Cardiac fibroblast (primary cell): ENCODE results near the gene ADARB2.

Source experiments
- DNase-seq, 2 donors: peaks; one replicate each; pipeline versions ENCODE4 v3.0.0 to v3.0.0-alpha.2; 2010; ENCODE audit warnings: low read depth in 2 of 2
- H3K4me3 ChIP-seq, 2 donors: replicated peaks in 1 of 2; 1 replicate in 1 of 2; 2 replicates in 1 of 2; pipeline ENCODE4 v1.5.1; 2011; ENCODE audit warnings: low read depth in 2 of 2, low read length in 2 of 2, mild to moderate bottlenecking in 2 of 2, moderate library complexity in 1 of 2
- CTCF ChIP-seq: IDR thresholded peaks from one replicate; pipeline ENCODE4 v1.5.1; 2011; ENCODE audit warnings: low read depth, mild to moderate bottlenecking, low read length, inconsistent platforms

Gene ADARB2

DNA sequence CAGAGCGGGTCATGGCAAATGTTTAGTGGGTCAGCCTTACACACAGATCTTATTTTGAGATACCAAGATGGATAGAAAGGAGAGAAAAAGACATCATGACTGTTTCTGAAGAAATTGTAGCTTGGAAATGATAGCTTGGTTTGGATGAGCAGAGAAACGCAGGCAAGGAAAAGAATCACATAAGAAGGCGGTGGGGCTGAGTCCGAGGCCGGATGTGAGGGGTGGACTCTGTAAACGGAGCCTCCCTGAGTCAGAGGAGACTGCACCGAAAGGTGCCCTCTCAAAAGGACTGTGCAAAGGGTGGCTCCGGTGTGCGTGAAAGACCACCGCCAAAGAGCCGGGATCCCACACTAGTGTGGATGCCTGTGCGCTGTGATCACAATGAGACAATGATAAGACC, 53.7 kb downstream of the ADARB2 start:
- H3K4me3 ChIP-seq, result no peak overlapping the region
- TF ChIP-seq CTCF, result no peak
- DNase-seq, result no peak

DNA sequence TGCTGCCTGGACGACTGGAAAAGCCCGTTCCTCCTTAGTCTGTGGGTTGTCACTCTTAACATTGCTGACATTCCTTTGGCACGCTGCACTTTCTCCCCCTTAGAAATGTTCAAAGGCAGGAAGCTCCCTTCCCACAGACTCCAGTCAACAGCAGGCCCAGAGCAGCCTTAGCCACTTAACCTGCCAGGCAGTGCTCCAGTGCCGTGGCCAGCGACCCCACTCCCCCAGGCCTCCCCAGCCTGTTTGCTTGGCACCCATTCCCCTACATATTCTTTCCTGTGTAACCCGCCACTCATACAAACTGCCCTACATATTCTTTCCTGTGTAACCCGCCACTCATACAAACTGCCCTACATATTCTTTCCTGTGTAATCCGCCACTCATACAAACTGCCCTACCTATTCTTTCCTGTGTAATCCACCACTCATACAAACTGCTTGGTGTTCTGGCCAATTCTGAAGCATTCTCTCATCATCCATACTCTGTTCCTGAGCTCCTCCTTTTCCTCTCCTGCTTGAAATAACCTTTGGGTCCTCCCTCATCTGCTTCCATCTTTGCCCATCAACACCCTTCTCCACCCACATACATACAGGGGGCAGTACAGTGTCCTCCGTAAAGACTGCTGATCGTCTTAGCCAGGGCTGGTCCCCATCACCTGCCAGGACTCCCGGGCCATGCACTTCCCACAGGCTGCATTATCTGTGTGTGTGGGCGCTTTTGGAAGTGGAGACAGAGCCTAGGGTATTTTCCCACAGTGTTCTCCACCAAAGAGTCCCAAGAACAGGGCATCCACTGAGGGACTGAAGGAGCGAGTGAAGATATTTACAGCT, 57.3 kb downstream of the ADARB2 start:
- H3K4me3 ChIP-seq, result no peak overlapping the region
- no peak for DNase-seq
- no peak for TF ChIP-seq CTCF

GRCh38 chr10:1678084-1678483, 59.2 kb downstream of the ADARB2 start:
- no peak for TF ChIP-seq CTCF
- no peak overlapping the region for H3K4me3 ChIP-seq
- DNase-seq, result no peak

GRCh38 chr10:1677307-1677939, 59.9 kb downstream of the ADARB2 start:
- DNase-seq, result no peak
- H3K4me3 ChIP-seq, result no peak overlapping the region
- TF ChIP-seq CTCF, result no peak

- H3K4me3 ChIP-seq, result no peak overlapping the region
- no peak for TF ChIP-seq CTCF
- no peak for DNase-seq
Measured at GRCh38 chr10:1674501-1674900, 62.8 kb downstream of the ADARB2 start.

- no peak for TF ChIP-seq CTCF
- DNase-seq, result no peak
- no peak overlapping the region for H3K4me3 ChIP-seq
Measured at GRCh38 chr10:1673568-1674345, 63.6 kb downstream of the ADARB2 start.
